ENCODE measurements around the gene ABR.
"Not testable (repeated sequence)": the region's sequence is repeated elsewhere in the genome, so short reads cannot be mapped to it uniquely, and the experiment has no call there.

The ABR gene

DNA sequence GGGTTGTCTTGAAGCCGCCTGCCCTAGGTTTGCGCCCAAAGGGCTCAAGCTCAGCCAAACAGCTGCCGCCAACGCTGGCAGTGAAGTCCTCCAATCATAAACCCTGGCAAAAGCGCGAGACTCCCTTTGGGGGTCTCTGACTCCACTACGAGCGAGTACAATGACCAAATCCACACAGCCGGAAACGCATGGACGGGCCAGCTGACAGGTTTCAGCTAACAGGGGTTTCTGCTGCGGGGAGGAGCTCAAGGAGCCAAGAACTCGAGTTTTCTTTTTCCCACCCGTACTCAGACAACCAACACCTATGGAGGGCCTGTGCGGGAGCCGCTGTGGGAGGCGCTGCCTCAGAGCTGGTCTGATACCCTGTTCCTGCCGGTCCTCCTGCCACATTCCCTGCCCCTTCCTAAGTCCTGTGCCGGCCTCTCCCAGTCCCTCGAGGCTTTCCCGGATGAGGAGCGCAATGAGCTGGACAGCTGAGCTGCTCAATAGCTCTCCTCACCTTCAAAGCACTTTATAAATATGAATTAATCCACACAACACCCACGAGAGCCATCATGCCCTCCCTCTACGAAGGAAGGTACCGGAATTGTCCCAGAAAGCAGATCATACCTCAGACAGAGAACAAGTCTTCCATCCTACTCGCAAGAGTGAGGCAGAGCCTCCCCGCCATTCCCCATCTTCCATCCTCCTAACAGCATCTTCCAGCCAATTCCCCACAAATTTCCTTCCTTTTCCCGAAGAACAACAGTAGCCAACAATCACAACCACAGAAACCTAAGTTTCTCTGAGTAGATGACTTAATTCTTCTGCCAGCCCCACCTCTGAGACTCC is 6.1 kb downstream of the ABR start:
- DNase-seq (ENCODE audit: low read depth, low spot score): no peak

DNA sequence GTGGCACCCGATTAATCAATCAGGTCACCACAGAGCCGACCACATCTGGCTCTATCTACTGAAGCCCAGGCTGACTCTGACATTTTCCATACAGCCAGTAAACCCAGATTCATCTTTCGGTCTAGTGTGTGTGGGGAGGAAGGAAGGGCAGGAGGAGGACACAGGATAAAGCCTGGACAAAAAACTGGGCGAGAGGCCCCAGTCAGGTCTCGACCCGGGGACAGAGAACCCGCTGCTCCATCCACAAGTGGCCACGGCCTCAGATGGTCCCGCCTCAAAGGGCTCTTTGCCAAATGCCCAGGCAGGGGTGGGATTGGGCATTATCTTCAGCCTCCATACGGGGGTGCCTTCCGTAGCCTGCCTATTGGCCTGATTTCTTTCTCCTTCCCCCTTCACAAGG is 7.8 kb downstream of the ABR start:
- no peak for DNase-seq (ENCODE audit: low read depth, low spot score)

DNA sequence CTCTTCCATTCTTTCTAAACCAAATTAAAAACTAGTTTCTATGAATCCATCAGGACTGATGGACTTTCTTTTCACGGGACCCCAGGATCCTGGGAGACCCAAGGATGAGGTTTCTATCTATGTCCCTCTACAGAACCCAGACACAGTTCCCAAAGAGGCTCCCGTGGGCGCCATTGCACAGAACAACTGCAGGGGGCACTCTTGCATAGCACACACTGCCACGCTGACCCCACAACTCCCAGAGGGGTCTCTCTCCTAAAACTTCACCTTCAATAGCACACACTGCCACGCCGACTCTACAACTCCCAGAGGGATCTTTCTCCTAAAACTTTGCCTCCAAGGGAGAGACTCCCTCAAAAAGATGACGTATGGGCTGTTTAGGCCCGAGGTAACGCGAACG is 9.0 kb downstream of the ABR start:
- peak; percentile 53 for DNase-seq (ENCODE audit: low read depth, low spot score)

DNA sequence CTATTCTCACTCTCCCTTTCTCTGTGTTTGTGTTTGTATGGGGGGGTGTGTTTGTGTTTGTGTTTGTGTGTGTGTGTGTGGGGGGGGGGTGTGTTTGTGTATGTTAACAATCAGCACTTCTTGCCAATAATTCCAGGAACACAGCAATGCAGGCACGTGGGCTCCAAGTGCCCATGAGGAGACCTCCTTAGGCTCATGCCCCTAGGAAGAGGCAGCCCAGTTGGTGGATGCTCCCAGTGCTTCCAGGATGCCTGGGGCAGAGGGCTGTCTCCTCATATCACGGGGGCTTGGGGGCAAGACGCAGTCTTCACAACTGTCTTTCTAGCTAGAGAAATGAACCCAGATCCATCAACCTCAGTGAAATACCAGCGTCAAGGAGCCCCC is 9.9 kb downstream of the ABR start:
- no peak for DNase-seq (ENCODE audit: low read depth, low spot score)

DNA sequence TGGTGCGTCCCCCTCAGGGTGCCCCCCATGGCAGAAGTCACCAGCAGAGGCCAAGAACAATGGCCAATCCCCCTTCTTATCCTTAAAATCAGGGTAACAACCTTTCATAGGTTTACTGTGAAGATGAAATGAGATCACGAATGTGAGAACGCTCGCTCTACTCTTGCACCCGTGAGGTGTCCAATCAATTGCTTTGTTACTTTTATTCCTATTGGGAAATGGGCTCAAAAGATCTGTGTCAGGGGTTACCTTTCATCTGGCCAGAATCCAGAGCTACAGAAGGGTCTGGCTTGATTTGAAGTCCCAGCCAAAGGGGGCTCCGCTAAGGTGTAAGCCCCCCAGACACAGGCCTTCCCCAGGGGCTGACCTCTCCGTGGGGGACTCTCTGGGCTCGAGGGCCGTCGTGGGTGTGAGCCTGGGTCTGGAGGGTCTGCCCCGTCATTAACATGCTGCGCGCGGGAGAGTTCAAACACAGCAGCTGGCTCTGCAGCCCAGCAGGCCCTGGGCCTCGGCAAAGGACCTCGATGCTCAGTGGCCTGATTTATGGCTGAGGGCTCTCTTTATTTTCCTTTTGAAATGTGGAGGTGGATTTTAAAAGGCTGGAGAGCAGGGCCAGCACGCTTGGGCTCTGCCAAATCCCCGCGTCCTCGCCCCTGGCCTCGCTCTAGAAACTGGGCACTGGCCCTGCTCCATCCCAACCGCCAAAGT is 10.4 kb downstream of the ABR start:
- no peak for DNase-seq (ENCODE audit: low read depth, low spot score)

DNA sequence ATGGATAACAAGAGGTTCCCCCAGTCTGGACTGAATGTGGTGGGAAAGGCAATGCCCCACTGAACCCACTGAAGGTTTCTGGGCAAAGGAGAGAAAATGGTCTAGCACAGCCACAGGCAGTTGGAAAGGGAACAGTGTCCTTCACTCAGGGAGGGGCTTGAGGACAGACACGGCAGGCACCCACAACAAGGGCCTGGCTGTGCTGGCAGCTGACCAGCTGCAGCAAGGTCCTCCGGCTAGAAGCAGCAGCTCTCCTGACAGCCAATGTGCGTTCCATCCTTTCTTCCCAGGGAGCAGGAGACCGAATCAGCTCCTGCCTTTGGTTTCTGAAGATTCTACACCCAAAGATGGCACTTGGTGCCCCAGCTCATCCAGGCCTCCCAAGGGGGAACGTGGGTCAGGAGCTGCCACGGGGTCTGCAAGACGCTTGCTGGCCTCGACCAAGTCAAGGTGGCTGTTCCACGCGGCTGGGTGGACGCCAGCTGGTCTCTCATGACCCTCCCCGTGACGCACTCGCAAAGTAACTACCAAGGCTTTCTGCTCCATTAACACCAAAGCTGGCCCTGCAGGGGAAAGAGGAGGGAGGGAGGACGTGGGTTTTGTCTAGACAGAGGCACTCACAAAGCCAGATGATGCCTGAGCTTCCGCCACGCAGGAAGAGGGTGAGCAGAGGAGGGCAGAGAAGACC is 11.1 kb downstream of the ABR start:
- no peak for DNase-seq (ENCODE audit: low read depth, low spot score)

DNA sequence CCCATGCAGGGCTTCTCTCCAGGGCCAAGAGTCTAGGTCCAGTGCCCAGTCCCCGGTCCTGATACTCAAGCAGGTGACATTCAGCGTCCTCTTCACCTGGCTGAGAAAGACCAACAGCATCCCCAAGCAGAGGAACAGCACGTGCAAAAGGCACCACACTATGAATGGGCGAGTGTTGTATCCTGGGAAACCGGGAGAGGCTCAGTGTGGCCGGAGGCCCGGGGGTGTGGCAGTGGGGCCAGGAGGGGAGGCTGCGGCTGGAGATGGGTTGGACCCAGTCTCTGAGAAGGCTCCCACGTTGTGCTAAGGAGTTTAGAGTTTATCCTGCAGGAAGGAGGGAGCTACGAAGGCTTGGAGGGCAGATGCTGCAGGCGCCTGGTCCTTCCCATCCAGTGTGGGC is 13.5 kb downstream of the ABR start:
- no peak for DNase-seq (ENCODE audit: low read depth, low spot score)

DNA sequence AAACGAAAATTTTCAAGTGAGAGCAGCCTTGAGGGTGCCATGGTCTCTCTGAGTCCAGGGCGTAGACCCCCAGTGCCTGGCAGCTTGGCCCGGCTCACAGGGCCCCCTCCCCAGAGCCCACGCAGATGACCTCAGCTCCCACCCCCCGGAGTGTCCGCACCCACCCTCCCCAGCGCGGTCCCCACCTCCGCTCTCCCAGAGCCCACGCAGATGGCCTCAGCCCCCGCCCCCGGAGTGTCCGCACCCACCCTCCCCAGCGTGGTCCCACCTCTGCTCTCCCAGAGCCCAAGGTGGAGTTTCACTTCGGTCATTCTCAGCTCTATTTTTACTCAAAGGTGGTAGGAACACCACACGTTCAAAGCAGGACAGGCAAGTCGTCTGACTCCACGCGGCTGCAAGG is 13.9 kb downstream of the ABR start:
- DNase-seq (ENCODE audit: low read depth, low spot score): no peak

DNA sequence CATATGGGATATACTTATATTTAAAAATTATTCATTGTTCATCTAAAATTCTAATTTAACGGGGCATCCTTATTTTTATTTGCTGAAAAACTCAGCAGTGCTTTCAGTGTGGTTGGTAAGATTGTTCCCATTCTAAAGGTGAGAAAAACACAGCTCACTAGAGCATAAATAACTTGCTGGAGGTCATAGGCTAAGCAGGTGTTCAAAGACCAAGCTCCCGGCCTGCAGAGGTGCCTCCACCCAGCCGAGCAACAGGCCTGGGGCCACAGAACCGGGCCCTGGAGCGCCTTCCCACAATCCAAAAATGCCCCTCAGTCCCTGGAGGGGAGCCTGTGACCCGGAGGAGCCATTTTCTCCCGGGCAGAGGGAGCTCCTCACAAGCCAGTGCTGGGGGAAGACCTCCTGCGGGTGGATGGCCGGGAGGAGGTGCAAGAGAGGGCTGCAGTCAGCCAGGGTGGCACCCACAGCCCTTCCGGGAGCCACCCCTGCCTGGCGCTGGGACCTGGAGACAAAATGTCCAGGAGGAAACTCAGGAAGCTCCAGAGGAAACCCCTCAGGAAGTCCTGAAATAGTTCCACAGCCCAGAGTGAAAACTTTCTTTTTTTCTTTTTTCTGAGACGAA is 14.7 kb downstream of the ABR start:
- DNase-seq (ENCODE audit: low read depth, low spot score): no peak

DNA sequence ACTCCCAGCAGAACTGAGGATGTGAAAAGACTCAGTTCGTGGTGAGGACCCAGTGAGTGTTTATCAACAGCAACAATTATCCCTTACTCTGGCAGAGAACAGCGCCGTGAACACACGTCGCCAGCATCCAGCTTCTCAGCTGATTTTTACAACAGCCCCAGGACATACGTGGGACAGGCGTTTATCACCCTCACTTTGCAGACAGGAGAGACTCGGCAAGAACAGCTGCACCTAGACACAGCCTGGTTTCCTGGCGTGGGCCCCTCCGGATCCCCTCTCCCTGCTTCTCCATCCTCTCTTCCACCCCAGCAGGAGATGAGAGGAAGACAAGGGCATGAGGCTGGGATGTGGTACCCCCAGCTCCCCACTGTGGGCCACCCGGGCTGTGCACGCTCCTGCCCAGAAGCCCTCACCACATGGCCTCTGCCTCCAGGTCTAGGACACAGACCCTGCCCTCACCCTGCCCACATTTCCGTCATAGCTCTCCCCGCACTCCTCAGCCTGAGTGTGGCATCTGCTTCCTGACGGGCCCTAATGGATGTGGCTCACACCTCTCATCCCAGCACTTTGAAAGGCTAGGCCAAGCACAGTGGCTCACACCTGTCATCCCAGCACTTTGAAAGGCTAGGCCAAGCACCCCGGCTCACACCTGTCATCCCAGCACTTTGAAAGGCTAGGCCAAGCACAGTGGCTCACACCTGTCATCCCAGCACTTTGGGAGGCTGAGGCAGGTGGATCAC is 17.5 kb downstream of the ABR start:
- DNase-seq (ENCODE audit: low read depth, low spot score): no peak

DNA sequence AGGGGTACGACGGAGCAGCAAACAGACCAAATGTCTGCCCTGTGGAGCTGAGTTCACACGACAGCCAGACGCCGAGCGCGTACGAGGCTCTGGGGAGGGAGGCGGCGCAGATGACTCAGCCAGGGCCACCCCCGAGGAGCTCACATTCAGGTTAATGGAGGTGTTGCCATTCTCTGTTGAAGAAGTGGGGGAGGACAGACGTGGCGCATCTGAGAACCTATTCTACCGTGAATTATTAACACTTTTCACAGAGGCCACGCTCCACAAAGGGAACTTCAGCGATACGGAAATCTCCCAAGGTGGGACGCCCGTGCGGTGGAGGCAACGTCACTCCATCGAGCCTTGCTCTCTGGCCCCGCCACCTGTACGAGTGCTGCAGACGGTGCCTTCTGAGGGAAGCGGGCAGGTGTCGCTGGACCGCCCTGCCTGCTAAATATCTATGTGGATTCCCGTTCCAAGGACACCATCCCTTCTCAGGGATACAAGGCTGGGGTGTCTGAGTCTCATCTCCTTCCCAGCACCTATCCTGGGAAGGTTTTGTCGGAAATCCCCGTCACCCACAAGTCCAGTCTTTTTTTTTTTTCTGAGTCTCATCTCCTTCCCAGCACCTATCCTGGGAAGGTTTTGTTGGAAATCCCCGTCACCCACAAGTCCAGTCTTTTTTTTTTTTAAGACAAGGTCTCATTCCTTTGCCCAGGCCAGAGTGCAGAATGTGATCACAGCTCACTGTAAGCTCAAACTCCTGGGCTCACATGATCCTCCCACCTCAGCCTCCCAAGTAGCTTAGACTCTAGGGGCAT is 19.0 kb downstream of the ABR start:
- DNase-seq (ENCODE audit: low read depth, low spot score): peak; percentile 71

DNA sequence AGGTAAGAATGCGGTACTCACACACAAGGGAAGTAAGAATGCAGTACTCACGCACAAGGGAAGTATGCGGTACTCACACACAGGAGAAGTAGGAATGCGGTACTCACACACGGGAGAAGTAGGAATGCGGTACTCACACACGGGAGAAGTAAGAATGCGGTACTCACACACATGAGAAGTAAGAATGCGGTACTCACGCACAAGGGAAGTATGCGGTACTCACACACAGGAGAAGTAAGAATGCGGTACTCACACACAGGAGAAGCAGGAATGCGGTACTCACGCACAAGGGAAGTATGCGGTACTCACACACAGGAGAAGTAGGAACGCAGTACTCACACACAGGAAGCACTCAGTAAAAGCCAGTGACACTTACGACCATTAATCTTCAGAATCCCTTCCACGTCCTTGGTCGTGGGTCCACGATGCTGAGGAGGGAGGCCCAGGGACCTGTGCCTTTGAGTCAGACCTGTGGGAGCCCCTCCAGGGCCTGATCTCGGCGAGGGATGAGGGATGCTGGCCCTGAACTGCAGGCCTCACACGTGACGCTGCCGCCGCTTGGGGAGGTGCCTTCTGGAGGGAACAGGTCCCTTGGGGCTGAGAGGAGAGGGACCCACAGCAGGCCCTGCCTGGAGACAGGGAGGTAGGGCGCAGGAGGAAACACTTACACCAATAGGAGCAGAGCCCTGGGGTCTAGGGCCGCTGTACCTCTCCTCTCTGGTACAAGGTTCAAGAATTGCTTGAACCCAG is 20.2 kb downstream of the ABR start:
- DNase-seq (ENCODE audit: low read depth, low spot score): no peak

DNA sequence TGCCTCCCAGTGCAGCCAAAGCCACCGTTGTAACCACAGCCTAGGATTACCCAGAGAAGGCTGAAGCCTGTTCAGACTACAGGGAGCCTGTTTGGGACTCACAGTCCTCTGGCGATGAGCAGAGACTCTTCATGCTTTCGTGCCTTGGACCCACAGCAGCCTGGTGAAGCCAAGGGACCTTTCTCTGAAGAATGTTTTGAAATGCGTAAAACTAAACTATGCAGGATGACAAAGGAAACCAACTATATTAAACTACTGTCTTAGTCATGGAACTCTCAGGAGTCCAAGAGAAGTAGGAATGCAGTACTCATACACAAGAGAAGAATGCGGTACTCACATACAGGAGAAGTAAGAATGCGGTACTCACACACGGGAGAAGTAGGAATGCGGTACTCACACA is 20.9 kb downstream of the ABR start:
- DNase-seq (ENCODE audit: low read depth, low spot score): no peak

DNA sequence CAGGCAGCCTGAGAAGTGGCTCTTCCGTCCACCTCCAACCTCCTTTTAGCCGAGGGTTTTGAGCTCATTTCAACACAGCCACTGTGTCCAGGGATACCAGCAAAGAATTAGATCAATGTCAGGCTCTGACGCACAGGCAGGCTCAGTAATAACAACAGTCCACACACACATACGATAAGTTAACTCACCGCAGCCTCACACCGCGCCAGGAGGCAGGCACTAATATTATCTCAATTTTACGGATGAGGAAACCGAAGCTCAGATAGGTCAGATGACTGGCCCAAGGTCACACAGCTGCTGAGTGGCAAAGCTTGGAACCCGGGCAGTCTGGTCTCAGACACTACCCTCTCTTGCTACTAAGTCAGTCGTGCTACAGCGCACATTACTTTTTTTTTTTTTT is 22.9 kb downstream of the ABR start:
- no peak for DNase-seq (ENCODE audit: low read depth, low spot score)

DNA sequence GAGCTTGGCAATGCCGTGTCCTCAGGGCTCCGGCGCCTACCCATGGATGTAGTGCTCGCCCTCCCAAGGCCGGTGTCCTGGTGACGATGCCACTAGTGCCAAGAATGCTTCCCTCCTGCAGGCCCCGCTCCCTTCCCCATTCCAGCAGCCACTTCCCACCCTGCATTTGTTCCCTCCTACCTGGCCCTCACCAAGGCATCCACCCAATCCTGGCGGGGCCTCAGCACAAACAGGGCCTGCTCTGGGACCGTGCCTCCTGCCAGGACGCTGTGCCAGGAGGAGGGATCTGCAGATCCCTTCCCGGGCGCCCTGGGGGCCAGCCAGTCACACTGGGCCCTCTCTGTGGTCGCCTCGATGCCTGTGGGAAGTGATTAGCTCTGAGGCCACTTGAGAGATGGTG is 25.1 kb downstream of the ABR start:
- DNase-seq (ENCODE audit: low read depth, low spot score): no peak

DNA sequence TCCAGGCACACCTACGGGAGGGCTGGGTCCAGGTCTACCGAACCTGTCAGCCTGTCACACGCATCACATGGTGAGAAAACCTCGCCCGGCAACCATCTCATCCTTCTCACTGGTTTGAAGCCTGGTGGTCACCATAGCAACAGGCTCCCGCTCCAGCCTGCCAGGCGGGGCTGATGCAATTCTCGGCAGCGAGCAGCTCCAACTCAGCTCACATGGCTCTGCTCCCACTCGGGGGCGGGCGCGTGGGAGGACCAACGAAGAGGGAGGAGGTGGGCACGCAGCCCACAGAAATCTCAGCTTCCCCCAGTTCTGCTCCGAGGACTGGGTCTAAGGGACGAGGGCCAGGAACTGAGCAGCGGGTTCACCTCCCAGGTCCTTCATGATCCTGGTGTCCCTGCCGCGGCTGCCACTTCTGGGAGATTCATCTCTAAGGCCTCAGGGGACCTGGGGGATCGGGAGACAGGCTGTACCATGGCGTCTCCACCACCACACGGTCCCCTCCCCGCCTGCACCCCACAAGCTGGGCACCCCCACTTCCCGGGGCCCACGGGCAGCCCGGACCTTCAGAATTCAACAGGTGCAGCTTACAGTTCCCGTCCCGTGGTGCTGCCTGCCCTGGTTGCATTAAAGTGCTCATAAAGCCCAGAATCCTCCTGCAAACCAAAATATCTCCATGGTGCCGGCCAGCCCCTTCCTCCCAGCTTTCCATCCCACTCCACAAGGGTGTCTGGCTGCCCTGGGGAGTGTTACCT is 25.8 kb downstream of the ABR start:
- peak; percentile 44 for DNase-seq (ENCODE audit: low read depth, low spot score)

DNA sequence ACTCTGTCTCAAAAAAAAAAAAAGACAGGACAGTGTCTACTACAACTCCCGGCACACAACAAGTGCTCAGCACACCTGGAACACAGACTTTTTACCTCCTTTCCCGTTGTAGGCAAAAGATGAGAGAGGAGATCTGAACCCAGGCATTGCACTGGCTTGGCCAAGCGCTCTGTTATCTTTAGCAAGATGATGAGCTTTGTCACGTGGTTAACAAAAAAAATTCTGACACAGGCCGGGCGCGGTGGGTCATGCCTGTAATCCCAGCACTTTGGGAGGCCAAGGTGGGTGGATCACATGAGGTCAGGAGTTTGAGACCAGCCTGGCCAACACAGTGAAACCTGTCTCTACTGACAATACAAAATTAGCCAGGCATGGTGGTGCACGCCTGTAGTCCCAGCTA is 27.2 kb downstream of the ABR start:
- not testable (repeated sequence) for DNase-seq (ENCODE audit: low read depth, low spot score)

DNA sequence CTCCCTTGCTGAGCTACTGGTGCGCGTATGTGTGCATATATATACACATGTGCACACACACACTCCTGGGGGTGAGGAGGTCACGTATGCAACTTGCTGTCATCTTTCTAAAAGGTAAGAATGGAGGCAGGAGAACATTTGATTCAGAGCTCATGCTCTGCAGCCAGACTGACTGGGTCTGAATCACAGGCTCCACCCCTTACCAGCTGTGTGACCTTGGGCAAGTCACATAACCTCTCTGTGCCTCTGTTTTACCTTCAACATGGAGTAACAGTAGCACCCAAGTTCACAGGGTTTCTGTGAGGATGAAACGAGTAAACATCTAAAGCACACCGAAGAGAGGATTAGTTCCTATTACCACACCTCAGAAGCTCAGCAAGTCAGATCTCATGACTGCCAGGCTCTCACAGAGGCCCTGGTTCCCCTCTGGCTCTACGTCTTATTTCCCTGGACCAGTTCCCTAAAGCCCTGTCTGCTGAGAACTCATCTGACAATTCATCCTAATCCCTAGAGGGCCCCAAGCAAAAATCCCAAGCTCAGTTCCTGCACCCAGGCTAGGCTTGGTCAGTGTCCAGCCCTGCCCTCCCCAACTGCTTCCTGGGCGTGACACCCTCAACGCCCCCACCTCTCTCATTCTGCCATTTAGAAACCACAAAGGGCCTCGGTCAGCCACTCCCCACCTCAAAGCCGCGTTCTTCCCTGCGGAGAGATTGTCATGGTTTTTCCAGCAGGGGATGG is 28.7 kb downstream of the ABR start:
- DNase-seq (ENCODE audit: low read depth, low spot score): no peak

DNA sequence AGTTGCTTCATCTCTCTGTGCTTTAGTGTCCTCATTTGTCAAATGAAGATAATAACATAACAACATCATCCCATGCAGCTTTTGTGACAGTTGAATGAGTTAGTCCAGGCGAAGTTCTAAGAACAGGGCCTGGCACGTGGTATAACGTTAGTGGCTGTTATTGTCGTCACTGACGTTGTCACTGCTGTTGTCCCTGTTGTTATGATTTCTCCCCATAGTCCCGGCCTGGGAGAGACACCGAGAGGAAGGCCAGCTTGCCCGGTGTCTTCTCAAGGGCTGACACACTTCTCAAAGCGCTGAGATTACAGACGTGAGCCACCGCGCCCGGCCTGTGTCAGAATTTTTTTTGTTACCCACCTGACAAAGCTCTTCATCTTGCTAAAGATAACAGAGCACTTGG is 29.9 kb downstream of the ABR start:
- DNase-seq (ENCODE audit: low read depth, low spot score): no peak
